ENCODE results near the gene C22orf39.

DNA sequence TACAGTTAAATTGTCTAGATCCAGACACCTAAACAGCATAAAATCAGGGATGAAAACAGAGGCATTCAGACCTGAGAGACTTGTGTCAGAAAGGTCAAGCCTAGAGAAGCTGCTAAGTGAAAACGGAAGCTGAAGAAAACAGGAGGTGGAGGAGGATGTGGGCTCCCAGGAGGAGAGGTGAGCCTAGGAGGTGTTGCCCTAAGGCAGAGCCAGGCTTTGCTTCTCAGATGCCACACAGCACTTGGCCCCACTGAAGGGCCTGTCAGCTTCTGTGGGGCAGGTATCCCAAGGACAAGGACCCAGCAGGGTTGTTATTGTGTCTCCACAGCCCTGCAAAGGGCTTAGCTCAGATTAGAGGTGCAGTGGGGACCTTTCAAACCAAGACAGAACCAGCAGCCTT is 17.0 kb upstream of the C22orf39 start:
- TF ChIP-seq EZH2phosphoT487 (IDR thresholded peaks at IDR 0.05; ENCODE audit: borderline replicate concordance, low read depth, low read length) = no peak
- TF ChIP-seq, protein P1, sequence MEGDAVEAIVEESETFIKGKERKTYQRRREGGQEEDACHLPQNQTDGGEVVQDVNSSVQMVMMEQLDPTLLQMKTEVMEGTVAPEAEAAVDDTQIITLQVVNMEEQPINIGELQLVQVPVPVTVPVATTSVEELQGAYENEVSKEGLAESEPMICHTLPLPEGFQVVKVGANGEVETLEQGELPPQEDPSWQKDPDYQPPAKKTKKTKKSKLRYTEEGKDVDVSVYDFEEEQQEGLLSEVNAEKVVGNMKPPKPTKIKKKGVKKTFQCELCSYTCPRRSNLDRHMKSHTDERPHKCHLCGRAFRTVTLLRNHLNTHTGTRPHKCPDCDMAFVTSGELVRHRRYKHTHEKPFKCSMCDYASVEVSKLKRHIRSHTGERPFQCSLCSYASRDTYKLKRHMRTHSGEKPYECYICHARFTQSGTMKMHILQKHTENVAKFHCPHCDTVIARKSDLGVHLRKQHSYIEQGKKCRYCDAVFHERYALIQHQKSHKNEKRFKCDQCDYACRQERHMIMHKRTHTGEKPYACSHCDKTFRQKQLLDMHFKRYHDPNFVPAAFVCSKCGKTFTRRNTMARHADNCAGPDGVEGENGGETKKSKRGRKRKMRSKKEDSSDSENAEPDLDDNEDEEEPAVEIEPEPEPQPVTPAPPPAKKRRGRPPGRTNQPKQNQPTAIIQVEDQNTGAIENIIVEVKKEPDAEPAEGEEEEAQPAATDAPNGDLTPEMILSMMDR (conservative IDR thresholded peaks at IDR 0.05; ENCODE audit: low read length) = no peak

Measured in OCI-LY7 (cell line).